Ishikawa (cell line): ENCODE measurements around the gene ARID2.

ENCODE experiments used
- CEBPB ChIP-seq: IDR thresholded peaks from 2 replicates; pipeline ENCODE4 v1.6.1; 2012
- CREB1 ChIP-seq: IDR thresholded peaks from 2 replicates; pipeline ENCODE4 v1.6.1; 2012; ENCODE audit warnings: low read depth
- EGR1 ChIP-seq: IDR thresholded peaks from 2 replicates; pipeline ENCODE4 v1.6.1; 2012
- EP300 ChIP-seq: IDR thresholded peaks from 2 replicates; pipeline ENCODE4 v1.6.1; 2012; ENCODE audit warnings: borderline replicate concordance
- FOXM1 ChIP-seq: IDR thresholded peaks from 2 replicates; pipeline ENCODE4 v1.6.1; 2012; ENCODE audit warnings: low read depth, borderline replicate concordance
- MAX ChIP-seq: IDR thresholded peaks from 2 replicates; pipeline ENCODE4 v1.6.1; 2012
- NFIC ChIP-seq: IDR thresholded peaks from 2 replicates; pipeline ENCODE4 v1.6.1; 2012
- RAD21 ChIP-seq: IDR thresholded peaks from 2 replicates; pipeline ENCODE4 v1.6.1; 2012; ENCODE audit warnings: low read depth
- REST ChIP-seq: IDR thresholded peaks from 2 replicates; pipeline ENCODE4 v1.6.1; 2012; ENCODE audit warnings: low read depth, mild to moderate bottlenecking
- TAF1 ChIP-seq: IDR thresholded peaks from 2 replicates; pipeline ENCODE4 v1.6.1; 2012; ENCODE audit warnings: low read depth, mild to moderate bottlenecking
- TCF12 ChIP-seq: IDR thresholded peaks from 2 replicates; pipeline ENCODE4 v1.6.1; 2012; ENCODE audit warnings: low read depth
- TEAD4 ChIP-seq: IDR thresholded peaks from 2 replicates; pipeline ENCODE4 v1.6.1; 2012
- USF1 ChIP-seq: IDR thresholded peaks from 2 replicates; pipeline ENCODE4 v1.6.1; 2012
- ZBTB7A ChIP-seq: IDR thresholded peaks from 2 replicates; pipeline ENCODE4 v1.6.1; 2012; ENCODE audit warnings: low read depth

ARID2 gene

GRCh38 chr12:45732936-45733335 lies 3.4 kb downstream of the ARID2 start:
- no peak for TF ChIP-seq TCF12
- no peak for TF ChIP-seq CEBPB
- no peak for TF ChIP-seq MAX
- no peak for TF ChIP-seq REST
- no peak for TF ChIP-seq RAD21
- no peak for TF ChIP-seq EP300

- TF ChIP-seq FOXM1 (no peak), ZBTB7A (no peak), TEAD4 (no peak), TCF12 (no peak), EP300 (no peak), EGR1 (no peak), MAX (no peak), CREB1 (no peak), NFIC (no peak), REST (no peak), RAD21 (no peak), TAF1 (no peak), CEBPB (no peak), USF1 (no peak)
These were observed 8.1 kb downstream of the ARID2 start for GRCh38 chr12:45737638-45738037.

- TF ChIP-seq NFIC: no peak
These were observed 13.1 kb downstream of the ARID2 start for GRCh38 chr12:45742590-45742989.

GRCh38 chr12:45743247-45743646 lies 13.7 kb downstream of the ARID2 start:
- TF ChIP-seq CEBPB: no peak
- no peak for TF ChIP-seq TCF12
- TF ChIP-seq ZBTB7A: no peak
- no peak for TF ChIP-seq NFIC
- TF ChIP-seq USF1: no peak
- no peak for TF ChIP-seq EP300
- TF ChIP-seq REST: no peak
- no peak for TF ChIP-seq EGR1
- no peak for TF ChIP-seq CREB1

GRCh38 chr12:45745861-45746277 lies 16.4 kb downstream of the ARID2 start:
- TF ChIP-seq RAD21 (0 out of 2 replicates have a peak, but pooled peaks have one; percentile 5), CEBPB (no peak), FOXM1 (no peak)

GRCh38 chr12:45756666-45757065 lies 27.2 kb downstream of the ARID2 start:
- TF ChIP-seq NFIC (peak; percentile 35; the same call in 1 of the 2 replicates), ZBTB7A (no peak)
